ENCODE results near the gene LHFPL5. TPM values are rescaled to one million over a fixed set of nuclear protein-coding genes. Genes with fewer than 3 reads are reported as not detected.

The LHFPL5 gene
- total RNA-seq, 2 experiments from 2014 or later: not detected

GRCh38 chr6:35811699-35811995 is 6.5 kb downstream of the LHFPL5 start:
- H3K4me1 Mint-ChIP-seq (ENCODE audit: low read depth): peaks cover 4% of the 10 kb centered on the region
- no peaks in the 10 kb centered on the region for H3K36me3 Mint-ChIP-seq (ENCODE audit: low read depth)
- intact Hi-C loops (cut with micrococcal nuclease): no loop called here
- peaks cover 4% of the 10 kb centered on the region for H3K27me3 Mint-ChIP-seq
- DNase-seq: no peak
- TF ChIP-seq CTCF (IDR thresholded peaks at IDR 0.05): no peak
- CTCF ChIA-PET: interaction anchor here (0.6 kb wide), 1 partner anchor 404 kb away, joined by 3 read pairs; no protein-coding TSS in a partner anchor
- H3K9me3 Mint-ChIP-seq: no peaks in the 10 kb centered on the region
- POLR2A ChIA-PET: no interaction called here
- H3K4me3 Mint-ChIP-seq: no peak overlapping the region
- no peak overlapping the region for H3K27ac Mint-ChIP-seq
- ATAC-seq: no peak

- peaks cover 2% of the 10 kb centered on the region for H3K9me3 Mint-ChIP-seq
- ChIA-PET CTCF (no interaction called here), POLR2A (no interaction called here)
- intact Hi-C loops (cut with micrococcal nuclease): no loop called here
- no peak overlapping the region for H3K27ac Mint-ChIP-seq
- no peak for ATAC-seq
- H3K4me1 Mint-ChIP-seq (ENCODE audit: low read depth): no peaks in the 10 kb centered on the region
- no peak overlapping the region for H3K4me3 Mint-ChIP-seq
- TF ChIP-seq CTCF (IDR thresholded peaks at IDR 0.05): no peak
- no peak for DNase-seq
- no peaks in the 10 kb centered on the region for H3K36me3 Mint-ChIP-seq (ENCODE audit: low read depth)
- no peaks in the 10 kb centered on the region for H3K27me3 Mint-ChIP-seq
Measured at GRCh38 chr6:35817515-35817914, 12.4 kb downstream of the LHFPL5 start.

GRCh38 chr6:35823601-35824000 is 18.4 kb downstream of the LHFPL5 start:
- H3K27me3 Mint-ChIP-seq: peaks cover 5% of the 10 kb centered on the region
- no peaks in the 10 kb centered on the region for H3K4me1 Mint-ChIP-seq (ENCODE audit: low read depth)
- DNase-seq: no peak
- CTCF ChIA-PET: no interaction called here
- H3K9me3 Mint-ChIP-seq: no peaks in the 10 kb centered on the region
- TF ChIP-seq CTCF (IDR thresholded peaks at IDR 0.05): no peak
- H3K4me3 Mint-ChIP-seq: no peak overlapping the region
- no peak for ATAC-seq
- H3K36me3 Mint-ChIP-seq (ENCODE audit: low read depth): no peaks in the 10 kb centered on the region
- POLR2A ChIA-PET: no interaction called here
- H3K27ac Mint-ChIP-seq: no peak overlapping the region
- intact Hi-C loops (cut with micrococcal nuclease): no loop called here

- ATAC-seq (no peak), DNase-seq (no peak)
- peaks cover 5% of the 10 kb centered on the region for H3K27me3 Mint-ChIP-seq
- ChIA-PET POLR2A (interaction anchor here (0.6 kb wide), 1 partner anchor 65 kb away, joined by 3 read pairs; no protein-coding TSS in a partner anchor), CTCF (no interaction called here)
- no peak for TF ChIP-seq CTCF (IDR thresholded peaks at IDR 0.05)
- intact Hi-C loops (cut with micrococcal nuclease): no loop called here
- no peaks in the 10 kb centered on the region for H3K36me3 Mint-ChIP-seq (ENCODE audit: low read depth)
- H3K9me3 Mint-ChIP-seq: no peaks in the 10 kb centered on the region
- H3K27ac Mint-ChIP-seq: no peak overlapping the region
- no peak overlapping the region for H3K4me3 Mint-ChIP-seq
- H3K4me1 Mint-ChIP-seq (ENCODE audit: low read depth): no peaks in the 10 kb centered on the region
Measured at GRCh38 chr6:35824552-35825192, 19.5 kb downstream of the LHFPL5 start.

GRCh38 chr6:35829306-35829705 is 24.2 kb downstream of the LHFPL5 start:
- no peak overlapping the region for H3K4me3 Mint-ChIP-seq
- no peaks in the 10 kb centered on the region for H3K9me3 Mint-ChIP-seq
- no peak for ATAC-seq
- H3K27ac Mint-ChIP-seq: no peak overlapping the region
- no peaks in the 10 kb centered on the region for H3K4me1 Mint-ChIP-seq (ENCODE audit: low read depth)
- intact Hi-C loops (cut with micrococcal nuclease): no loop called here
- CTCF ChIA-PET: no interaction called here
- DNase-seq: no peak
- TF ChIP-seq CTCF (IDR thresholded peaks at IDR 0.05): no peak
- peaks cover 5% of the 10 kb centered on the region for H3K27me3 Mint-ChIP-seq
- POLR2A ChIA-PET: interaction anchor here (0.6 kb wide), 1 partner anchor 881 kb away, joined by 3 read pairs; no protein-coding TSS in a partner anchor
- H3K36me3 Mint-ChIP-seq (ENCODE audit: low read depth): peaks cover 10% of the 10 kb centered on the region

All from activated CD8-positive, alpha-beta T cell treated with anti-CD3 and anti-CD28 coated beads for 36 hours (primary cell).